KOPT-K1 (cell line): ENCODE data around the gene CFAP100.

ENCODE experiments used
- H3K27ac ChIP-seq: fragments of 200-600 bp; sonication (generic); 2 replicates; pipeline ENCODE4 v1.5.1; 2016; ENCODE audit warnings: antibody characterized with exemption, mild to moderate bottlenecking, low read depth, low read length; ENCODE audit not compliant: poor library complexity, severe bottlenecking
- H3K36me3 ChIP-seq: fragments of 200-600 bp; sonication (generic); 2 replicates; pipeline ENCODE4 v1.5.1; 2017; ENCODE audit warnings: antibody characterized with exemption, mild to moderate bottlenecking, low read length, moderate library complexity; ENCODE audit not compliant: insufficient read depth
- H3K9me3 ChIP-seq: fragments of 200-600 bp; sonication (generic); 2 replicates; pipeline ENCODE4 v1.5.1; 2017; ENCODE audit warnings: antibody characterized with exemption, low read length, mild to moderate bottlenecking; ENCODE audit not compliant: insufficient read depth, poor library complexity, severe bottlenecking

The CFAP100 gene

DNA sequence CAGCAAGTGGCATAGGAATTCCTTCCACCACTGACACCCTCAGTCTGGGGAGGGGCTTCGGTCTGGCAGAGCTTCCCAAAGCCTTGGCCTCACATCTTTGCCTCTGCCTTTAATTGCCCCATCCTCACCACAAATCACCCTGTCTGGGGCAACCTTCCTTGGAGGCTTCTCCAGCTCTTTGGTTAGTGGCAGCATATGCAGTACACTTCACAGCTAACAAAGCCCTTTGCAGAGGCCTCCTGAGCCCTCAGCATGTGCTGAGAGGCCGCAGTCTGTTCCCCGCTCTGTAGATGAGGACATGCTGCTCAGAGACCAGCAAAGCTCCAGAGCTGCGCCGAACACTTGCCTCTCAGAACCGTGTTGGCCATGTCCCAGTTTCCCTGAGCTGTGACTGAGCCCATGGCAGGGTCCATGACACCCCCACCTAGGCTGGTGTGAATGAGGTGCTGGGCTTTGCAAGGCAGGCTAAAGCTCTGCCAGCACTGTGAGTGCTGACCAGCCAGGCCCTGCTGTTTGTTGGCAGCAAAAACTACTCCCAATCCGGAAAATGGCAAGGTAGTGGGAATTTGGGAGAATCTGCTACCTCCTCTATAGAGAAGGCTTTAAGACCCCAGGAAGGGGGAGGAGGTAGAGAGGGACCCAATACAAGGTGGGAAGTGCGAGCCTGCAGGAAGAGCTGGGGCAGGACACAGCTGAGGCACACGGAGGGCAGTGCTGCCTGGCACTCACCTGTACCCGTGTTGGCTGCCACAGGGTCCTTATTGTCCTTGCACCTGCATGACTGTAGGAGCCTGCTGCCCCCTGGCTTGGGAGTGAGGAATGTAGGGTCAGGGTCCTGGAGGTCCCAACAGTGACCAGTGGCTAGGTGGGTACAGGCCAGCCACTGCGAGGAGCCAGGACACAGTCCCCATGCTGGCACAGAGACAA, 29.1 kb upstream of the CFAP100 start:
- H3K9me3 ChIP-seq, result no peaks in the 10 kb centered on the region
- no peaks in the 10 kb centered on the region for H3K36me3 ChIP-seq
- H3K27ac ChIP-seq, result no peak overlapping the region

GRCh38 chr3:126367316-126367805, 27.3 kb upstream of the CFAP100 start:
- H3K9me3 ChIP-seq, result no peaks in the 10 kb centered on the region
- no peak overlapping the region for H3K27ac ChIP-seq
- no peaks in the 10 kb centered on the region for H3K36me3 ChIP-seq

- no peak overlapping the region for H3K27ac ChIP-seq
- no peaks in the 10 kb centered on the region for H3K36me3 ChIP-seq
- no peaks in the 10 kb centered on the region for H3K9me3 ChIP-seq
Observed at GRCh38 chr3:126369490-126369889, 25.2 kb upstream of the CFAP100 start.

GRCh38 chr3:126370055-126370454, 24.7 kb upstream of the CFAP100 start:
- Histone ChIP-seq H3K27ac (no peak overlapping the region), H3K36me3 (no peaks in the 10 kb centered on the region), H3K9me3 (no peaks in the 10 kb centered on the region)

DNA sequence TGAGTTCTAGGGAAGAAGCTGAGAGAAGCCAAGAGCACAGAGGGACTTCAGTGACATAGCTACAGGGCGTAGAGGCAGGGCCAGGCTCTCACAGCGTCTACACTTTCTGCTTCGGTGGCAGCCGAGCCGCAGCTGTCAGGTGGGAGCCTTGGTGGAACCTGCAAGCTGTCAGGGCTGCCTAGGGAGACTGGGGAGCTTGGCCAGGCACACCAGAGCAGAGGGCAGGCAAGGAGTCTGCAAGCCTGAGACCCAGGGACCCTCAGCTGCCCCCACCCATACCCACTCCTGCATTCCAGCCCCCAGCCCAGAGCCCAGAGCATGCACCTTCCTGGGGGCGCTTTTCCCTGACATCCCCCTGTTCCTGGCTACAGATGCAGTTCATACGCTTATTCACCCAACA, 24.1 kb upstream of the CFAP100 start:
- H3K27ac ChIP-seq, result no peak overlapping the region
- H3K36me3 ChIP-seq, result no peaks in the 10 kb centered on the region
- no peaks in the 10 kb centered on the region for H3K9me3 ChIP-seq

GRCh38 chr3:126371096-126371705, 23.5 kb upstream of the CFAP100 start:
- no peak overlapping the region for H3K27ac ChIP-seq
- no peaks in the 10 kb centered on the region for H3K9me3 ChIP-seq
- H3K36me3 ChIP-seq, result no peaks in the 10 kb centered on the region

DNA sequence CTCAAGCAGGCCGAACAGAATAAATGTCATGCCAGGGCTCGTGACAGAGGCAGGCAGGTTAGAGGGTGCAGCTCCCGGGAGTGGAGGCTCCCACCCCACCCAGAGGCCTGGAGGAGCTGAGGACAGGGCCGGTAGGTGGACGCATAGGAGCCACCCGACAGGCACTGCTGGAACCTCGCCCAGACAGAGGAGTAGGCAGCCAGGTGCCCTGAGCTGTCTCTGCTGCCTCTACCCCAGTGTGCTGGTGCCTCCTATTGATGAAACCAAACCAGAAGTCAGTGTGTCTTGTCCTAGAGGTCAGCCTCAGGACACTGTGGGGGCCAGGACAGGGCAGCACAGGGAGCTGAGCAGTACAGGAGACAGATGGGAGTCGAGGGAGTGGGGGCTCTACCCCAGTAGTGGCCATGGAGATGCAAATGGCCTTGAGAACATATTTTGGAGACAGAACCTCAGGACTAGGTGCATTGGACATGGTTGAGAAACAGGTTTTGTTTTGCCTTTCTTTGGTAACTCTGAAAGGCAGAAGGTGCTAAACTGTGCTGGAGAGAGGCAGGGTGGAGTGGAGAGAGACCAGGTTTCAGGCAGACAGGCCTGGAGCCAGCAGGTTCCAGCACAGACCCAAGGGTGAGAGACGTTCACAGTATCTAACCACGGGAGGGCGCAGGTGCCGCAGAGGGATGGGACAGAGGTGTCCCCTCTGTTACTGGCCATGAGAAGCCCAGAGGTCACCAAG, 22.1 kb upstream of the CFAP100 start:
- H3K9me3 ChIP-seq, result no peaks in the 10 kb centered on the region
- no peaks in the 10 kb centered on the region for H3K36me3 ChIP-seq
- H3K27ac ChIP-seq, result no peak overlapping the region

DNA sequence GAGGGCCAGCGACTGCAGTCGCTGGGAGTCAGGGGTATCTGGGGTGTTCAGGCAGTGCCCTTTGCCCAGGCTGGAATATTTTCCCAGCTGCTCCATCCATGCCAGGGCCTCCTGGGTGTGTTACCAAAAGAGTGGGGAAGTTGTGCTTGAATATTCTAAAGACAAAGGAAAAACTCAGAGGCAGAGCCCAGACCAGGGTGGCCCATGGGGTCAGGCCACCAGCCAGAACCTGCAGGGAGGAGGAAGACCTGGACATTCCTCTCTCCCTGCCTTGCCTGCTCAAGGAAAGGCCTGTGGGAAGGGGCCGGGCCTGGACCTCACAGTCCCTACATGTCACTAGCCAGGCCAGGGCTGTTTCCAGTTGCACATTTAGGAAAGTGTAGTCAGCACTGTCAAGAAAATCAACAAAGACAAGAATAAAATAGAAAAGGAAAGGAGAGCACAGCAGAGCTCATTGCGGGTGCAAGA, 21.5 kb upstream of the CFAP100 start:
- Histone ChIP-seq H3K27ac (no peak overlapping the region), H3K36me3 (no peaks in the 10 kb centered on the region), H3K9me3 (no peaks in the 10 kb centered on the region)

DNA sequence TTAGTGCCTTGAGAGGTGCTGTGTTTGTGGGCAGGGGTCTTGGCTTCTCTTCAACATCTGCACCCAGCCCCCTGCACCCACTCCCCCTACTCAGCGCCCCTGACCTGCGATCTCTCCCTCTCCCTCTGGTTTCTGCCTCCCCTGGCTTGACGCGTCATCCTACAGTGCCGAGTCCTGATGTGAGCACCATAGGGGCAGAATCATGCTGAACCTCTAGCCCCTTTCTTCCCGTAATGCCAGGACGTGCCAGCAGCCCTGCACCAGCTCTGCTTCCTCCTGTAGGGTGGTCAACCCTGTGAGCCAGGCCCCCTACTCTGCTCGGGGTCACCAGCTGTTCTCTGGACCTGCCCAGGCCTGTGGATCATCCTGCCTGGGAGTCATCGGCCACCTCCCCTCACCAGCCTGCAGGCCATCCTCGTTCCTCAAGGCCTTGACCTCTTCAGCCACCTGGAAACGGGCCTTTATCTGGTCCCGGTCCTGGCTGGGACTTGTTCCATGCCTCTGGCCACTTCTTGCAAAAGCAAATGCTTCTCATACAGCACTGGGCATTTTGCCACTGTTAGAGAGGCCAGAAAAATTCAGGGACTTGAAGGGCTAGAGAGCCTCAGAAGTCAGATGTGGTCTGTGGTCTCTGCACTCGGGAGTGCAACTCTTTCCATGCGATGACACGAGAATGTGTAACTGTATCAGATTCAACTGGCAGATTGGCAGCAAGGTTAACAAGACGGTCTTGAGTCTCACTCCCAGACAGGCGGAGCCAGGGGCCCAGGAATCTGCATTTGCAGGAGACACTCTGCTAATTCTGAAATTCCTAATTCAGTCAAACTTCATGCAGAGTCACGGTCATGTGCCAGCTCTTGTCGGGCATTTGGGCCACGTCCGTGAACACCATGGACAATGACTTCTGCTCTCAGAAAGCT, 20.8 kb upstream of the CFAP100 start:
- H3K36me3 ChIP-seq, result no peaks in the 10 kb centered on the region
- no peaks in the 10 kb centered on the region for H3K9me3 ChIP-seq
- no peak overlapping the region for H3K27ac ChIP-seq

DNA sequence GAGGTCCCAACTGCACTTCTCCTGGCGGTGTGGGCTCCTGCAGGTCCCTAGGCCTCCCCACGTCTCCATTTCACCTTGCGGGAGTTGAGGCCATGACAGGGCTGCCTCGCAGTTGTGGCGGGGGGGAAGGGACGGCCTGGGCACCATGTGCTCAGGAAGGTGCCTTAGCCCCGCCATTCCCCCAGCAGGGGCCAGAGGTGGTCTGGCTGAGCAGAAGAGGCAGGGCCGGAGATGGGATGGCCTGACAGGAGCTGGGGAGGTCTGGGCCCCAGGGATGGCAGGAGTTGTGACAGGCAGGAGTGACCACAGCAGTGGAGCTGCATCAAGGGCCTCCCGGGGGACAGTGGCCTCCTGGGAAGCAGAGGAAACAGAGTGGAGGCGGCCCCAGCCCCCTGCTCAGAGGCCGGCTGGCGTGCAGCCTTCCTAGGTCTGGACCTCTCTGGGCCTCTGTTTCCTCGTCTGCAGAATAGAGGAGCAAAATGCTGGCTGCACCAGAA, 18.8 kb upstream of the CFAP100 start:
- Histone ChIP-seq H3K27ac (no peak overlapping the region), H3K36me3 (no peaks in the 10 kb centered on the region), H3K9me3 (no peaks in the 10 kb centered on the region)

DNA sequence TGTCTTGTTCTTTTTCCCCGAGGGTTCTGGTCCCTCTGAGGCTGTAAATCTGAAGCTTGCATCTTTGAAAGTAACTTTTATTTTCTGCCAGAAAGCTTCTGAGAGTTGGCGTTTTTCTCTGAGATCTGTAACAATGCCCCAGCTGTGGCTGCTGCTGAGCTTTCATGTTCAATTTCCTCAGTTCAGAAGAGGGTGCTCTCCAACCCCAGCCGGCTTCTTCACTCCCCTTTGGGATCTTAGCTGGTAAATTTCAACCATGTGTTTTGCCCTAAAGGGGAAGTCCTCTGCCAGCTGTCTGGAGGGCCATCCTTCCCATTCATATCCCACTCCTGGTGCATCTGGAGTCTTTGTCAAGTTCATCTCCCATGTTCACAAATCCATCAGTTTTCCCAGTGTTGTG, 18.3 kb upstream of the CFAP100 start:
- no peak overlapping the region for H3K27ac ChIP-seq
- no peaks in the 10 kb centered on the region for H3K9me3 ChIP-seq
- H3K36me3 ChIP-seq, result no peaks in the 10 kb centered on the region

DNA sequence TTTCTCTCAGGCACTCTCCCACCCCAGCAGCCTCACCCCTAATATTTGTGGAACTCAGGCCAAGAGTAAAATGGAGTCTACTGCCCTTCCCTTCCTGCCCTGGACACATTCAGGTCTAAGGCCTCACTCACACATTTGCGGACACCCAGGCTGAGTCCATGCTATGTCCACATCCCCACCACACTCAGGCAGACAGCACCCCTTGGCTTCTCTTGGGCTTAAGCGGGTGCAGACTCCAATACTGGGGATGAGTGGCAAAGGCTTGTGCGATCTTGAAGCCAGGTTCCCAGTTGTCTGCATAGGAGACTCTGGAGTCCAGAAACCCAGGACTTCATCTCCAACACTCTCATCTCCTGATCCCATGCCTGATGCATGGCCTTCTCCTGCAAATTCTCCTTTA, 17.5 kb upstream of the CFAP100 start:
- no peaks in the 10 kb centered on the region for H3K36me3 ChIP-seq
- no peak overlapping the region for H3K27ac ChIP-seq
- no peaks in the 10 kb centered on the region for H3K9me3 ChIP-seq

DNA sequence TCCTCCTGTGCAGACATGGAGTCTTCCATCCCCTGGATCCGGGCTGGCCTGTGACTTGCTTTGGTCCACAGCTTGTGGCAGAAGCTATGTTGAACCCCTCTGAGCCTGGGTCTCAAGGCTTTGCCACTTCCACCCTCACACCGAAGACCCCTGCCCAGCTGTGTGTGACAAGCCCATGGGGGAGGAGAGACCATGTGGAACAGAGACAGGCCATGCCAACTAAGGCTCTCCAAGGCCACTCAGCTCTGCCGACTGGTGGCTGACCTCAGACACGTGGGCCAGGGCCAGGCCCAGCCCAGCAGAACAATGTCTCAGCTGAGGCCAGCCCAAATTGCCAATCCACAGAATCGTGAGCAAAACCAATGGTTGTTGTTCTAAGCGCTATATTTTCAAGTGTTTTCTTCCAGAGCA, 16.4 kb upstream of the CFAP100 start:
- Histone ChIP-seq H3K9me3 (no peaks in the 10 kb centered on the region), H3K36me3 (no peaks in the 10 kb centered on the region), H3K27ac (no peak overlapping the region)
